ENCODE measurements around the gene SAMD14.

SAMD14 gene

GRCh38 chr17:50111673-50112655, 18.0 kb downstream of the SAMD14 start:
- DNase-seq, result no peak

GRCh38 chr17:50110591-50111349, 19.2 kb downstream of the SAMD14 start:
- no peak for DNase-seq

DNA sequence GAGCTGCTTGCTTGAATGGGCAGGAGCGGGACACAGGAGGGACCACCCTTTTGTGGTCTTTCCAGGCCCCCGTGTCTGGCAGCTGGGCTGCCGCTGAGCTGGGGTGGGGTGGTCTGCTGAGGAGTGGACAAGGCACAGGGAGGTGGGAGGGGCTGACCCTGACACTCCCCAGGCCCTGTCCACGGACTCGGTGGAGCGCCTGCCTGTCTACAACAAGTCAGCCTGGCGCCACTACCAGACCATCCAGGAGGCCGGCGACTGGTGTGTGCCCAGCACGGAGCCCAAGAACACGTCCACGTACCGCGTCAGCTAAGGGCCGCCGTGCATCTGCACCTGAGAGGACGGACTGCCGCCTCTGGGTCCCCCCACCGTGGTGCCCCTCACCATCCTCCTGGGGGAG, 20.2 kb downstream of the SAMD14 start:
- DNase-seq, result no peak

DNA sequence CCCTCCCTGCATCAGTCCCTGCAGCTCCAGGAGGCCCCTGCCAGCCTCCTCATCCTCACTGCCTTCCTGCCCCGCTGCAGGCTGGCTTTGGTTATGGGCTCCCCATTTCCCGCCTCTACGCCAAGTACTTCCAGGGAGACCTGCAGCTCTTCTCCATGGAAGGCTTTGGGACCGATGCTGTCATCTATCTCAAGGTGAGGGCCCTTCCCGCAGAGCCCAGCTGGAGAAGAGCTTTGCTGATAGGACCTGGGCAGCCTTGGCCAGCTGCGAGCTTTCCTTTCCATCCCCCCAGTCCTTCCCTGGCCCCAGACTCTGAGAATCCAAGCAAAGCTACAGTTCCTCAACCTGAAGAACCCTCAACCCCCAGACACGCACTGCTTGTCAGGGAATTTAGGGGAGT, 20.8 kb downstream of the SAMD14 start:
- DNase-seq, result no peak

- no peak for DNase-seq
These were observed 21.4 kb downstream of the SAMD14 start for GRCh38 chr17:50108556-50108955.

DNA sequence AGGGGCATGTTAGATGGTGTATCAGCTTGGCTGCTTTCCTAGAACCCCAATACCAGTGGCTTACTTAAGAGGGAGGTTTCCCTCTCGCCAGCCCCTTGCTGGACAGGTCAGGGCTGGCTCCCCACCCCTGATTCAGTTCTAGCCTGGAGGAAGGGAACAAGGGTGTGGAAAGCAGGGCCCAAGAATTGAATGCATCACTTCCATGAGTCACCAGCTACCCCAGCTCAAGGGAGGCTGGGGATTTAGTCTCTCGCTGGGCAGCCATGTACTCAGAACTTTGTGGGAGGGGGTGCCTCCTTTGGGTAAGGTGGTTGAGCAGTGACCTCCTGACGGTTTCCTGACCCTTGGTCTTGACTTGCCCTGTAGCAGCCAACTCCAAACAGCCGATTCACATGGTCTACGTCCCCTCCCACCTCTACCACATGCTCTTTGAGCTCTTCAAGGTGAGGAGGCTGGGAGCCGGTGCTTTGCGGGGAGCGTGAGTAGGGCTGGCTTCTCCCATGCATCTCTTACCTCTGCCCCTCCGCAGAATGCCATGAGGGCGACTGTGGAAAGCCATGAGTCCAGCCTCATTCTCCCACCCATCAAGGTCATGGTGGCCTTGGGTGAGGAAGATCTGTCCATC, 22.1 kb downstream of the SAMD14 start:
- no peak for DNase-seq

- no peak for DNase-seq
These were observed 23.4 kb downstream of the SAMD14 start for GRCh38 chr17:50106393-50107131.

DNA sequence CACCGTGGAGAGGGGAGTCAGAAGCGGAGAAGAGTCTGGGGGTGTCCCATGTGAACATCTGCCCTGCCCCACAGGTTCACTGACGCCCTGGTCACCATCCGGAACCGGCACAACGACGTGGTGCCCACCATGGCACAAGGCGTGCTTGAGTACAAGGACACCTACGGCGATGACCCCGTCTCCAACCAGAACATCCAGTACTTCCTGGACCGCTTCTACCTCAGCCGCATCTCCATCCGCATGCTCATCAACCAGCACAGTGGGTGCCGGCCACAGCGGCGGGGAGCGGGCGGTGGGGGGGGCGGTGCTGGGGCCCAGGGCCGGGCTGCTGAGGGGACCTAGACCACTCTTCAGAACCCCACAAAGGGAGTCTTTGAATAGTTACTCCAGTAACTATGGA, 24.1 kb downstream of the SAMD14 start:
- DNase-seq, result no peak

GRCh38 chr17:50103941-50104340, 26.0 kb downstream of the SAMD14 start:
- no peak for DNase-seq

GRCh38 chr17:50103252-50103651, 26.7 kb downstream of the SAMD14 start:
- no peak for DNase-seq

- no peak for DNase-seq
These were observed 27.6 kb downstream of the SAMD14 start for GRCh38 chr17:50102164-50102991.

GRCh38 chr17:50101346-50102163, 28.4 kb downstream of the SAMD14 start:
- DNase-seq, result no peak

- no peak for DNase-seq
These were observed 29.0 kb downstream of the SAMD14 start for GRCh38 chr17:50100921-50101345.

DNA sequence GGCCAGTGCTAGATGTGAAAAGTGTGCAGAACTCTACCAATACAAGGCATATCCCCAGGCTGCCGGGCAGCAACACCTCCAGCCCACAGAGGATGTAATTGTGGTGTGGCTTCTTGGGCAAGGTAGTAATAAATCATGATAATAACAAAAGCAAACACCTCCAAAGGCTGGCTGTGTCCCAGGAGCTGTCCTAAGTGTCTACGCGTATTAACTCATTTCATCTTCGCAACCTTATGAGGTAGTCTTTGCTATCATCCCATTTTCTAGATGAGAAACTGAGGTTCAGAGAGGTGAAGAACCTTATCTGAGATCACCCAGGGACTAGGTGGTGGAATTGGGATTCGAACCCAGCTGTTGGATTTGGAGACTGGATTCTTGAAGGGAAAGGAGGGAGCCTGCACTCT, 29.5 kb downstream of the SAMD14 start:
- DNase-seq, result no peak

DNA sequence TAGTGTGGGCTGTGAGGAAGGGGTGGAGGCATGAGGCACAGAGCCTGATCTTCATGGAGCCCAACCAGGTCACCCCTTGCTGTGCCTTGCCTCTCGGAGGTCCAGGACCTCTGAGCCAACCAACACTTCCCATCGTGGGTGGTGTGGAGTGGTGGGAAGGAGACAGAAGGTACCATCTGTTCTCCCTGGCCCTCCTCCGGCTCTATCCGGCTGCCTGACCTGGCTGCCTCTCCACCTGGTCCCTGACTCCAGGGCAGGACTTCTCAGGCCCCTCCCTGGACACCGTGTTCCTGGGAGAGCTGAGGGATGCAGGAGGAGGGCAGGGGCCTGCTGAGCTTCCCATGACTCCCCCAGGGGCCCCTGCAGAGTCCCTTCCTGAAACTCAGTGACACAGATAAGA, 31.0 kb downstream of the SAMD14 start:
- DNase-seq, result no peak

DNA sequence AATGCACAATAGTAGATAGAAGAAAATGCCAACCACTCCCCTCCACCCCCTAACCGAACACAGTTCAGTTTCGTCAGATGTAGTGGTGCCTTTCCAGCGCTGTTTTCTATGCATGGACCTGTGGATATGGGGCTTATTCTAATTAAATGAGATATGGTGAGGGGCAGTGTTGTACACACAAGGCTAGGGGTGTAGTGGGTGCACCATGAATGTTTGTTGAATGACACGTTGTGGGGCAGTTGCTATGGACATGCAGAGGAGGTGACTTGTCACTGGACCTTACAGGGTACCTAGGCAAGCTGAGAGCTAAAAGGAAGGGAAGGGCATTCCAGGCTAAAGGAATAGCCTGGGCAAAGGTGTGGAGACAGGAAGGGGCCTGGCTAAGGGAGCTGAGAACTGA, 31.4 kb downstream of the SAMD14 start:
- DNase-seq, result no peak

GRCh38 chr17:50097926-50098325, 32.0 kb downstream of the SAMD14 start:
- DNase-seq, result no peak

DNA sequence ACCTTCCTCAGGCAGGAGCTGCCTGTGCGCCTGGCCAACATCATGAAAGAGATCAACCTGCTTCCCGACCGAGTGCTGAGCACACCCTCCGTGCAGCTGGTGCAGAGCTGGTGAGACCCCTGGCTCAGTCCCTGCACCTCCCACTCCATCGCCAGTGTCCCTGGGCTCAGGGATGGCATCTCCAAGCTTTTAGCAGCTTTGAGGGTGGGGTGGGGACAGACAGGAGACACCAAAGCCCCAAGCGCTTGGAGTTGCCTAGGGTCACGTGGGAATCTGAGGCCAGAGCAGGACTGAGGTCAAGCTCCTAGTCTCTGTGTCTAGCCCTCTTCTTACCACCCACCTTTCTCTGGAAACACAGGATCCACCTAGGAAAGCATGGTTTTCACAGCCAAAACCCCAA, 32.5 kb downstream of the SAMD14 start:
- DNase-seq, result no peak

- DNase-seq, result no peak
These were observed 33.2 kb downstream of the SAMD14 start for GRCh38 chr17:50096758-50097157.

DNA sequence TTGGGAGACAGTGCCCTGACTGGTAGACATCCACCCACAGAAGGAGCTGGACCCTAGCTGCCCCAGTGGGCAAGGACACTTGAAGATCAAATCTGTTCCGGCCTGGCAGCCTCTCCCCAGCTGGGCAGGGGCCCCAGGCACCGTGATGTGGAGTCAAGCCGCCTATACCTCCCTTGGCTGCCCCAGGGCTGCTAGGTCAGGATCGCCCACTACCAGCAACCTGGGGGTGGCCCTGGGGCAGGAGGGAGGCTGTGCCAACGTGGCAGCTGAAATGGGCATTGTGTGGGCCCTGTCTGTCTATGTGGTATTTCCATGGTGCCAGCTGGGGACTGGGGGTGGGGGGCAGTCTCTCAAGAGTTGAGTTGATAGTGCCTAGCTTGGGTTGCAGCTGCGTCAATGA, 33.9 kb downstream of the SAMD14 start:
- no peak for DNase-seq

DNA sequence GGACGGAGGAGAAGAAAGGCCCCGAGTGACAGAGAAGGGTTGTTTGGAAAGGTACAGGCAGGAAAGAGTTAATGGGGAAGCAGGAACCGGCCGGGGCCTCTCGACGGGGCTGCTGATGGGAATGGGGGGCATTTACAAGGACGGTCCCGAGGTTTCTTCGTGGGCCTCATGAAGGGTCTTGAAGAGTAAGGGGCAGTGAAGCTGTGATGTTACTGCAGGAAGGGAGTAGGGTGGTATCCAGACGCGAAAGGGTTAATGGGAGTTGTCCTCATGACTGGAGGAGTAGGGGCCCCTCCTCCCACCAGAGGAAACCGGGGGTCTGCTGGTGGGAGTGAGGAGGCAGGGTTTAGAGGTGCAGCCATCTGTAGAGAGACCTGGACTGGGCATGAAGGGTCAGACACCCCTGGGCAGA, 34.3 kb downstream of the SAMD14 start:
- no peak for DNase-seq

Data from inflammatory macrophage treated with lipopolysaccharide for 1 hour (primary cell).